Measurements from ENCODE around the gene PSORS1C2. TPM values are rescaled to one million over a fixed set of nuclear protein-coding genes. Genes with fewer than 3 reads are reported as not detected.

The PSORS1C2 gene
- total RNA-seq, 2 donors from 2014 or later, result not detected

- H3K4me1 ChIP-seq, result no peaks in the 10 kb centered on the region
- no peak for TF ChIP-seq CTCF (IDR thresholded peaks at IDR 0.05)
- no peak overlapping the region for H3K27ac ChIP-seq
- no peak overlapping the region for H3K9ac ChIP-seq (ENCODE audit: low read depth in 2 of 2, low read length in 2 of 2)
- H3K27me3 ChIP-seq, result no peaks in the 10 kb centered on the region
- H3K4me3 ChIP-seq, result no peak overlapping the region
- no peaks in the 10 kb centered on the region for H3K36me3 ChIP-seq
- intact Hi-C loops (cut with DNase I), result no loop called here
- DNase-seq, result no peak
- no peaks in the 10 kb centered on the region for H3K9me3 ChIP-seq
Measured at GRCh38 chr6:31140643-31141042, 1.8 kb upstream of the PSORS1C2 start.

GRCh38 chr6:31139599-31139998 lies 733 bp upstream of the PSORS1C2 start:
- no peak for TF ChIP-seq CTCF (IDR thresholded peaks at IDR 0.05)
- Histone ChIP-seq H3K9me3 (no peaks in the 10 kb centered on the region), H3K27ac (no peak overlapping the region), H3K9ac (ENCODE audit: low read depth in 2 of 2, low read length in 2 of 2) (no peak overlapping the region), H3K36me3 (no peaks in the 10 kb centered on the region), H3K4me1 (no peaks in the 10 kb centered on the region), H3K27me3 (no peaks in the 10 kb centered on the region), H3K4me3 (no peak overlapping the region)
- no peak for DNase-seq
- intact Hi-C loops (cut with DNase I), result loop anchor here (2.0 to 5.0 kb wide), 3 partner anchors 53 to 243 kb away; no protein-coding TSS in a partner anchor

- Histone ChIP-seq H3K4me3 (no peak overlapping the region), H3K4me1 (no peaks in the 10 kb centered on the region), H3K27ac (no peak overlapping the region), H3K36me3 (no peaks in the 10 kb centered on the region), H3K27me3 (no peaks in the 10 kb centered on the region), H3K9ac (ENCODE audit: low read depth in 2 of 2, low read length in 2 of 2) (no peak overlapping the region), H3K9me3 (no peaks in the 10 kb centered on the region)
- intact Hi-C loops (cut with DNase I), result loop anchor here (5.0 kb wide), 2 partner anchors 232 to 247 kb away; no protein-coding TSS in a partner anchor
- no peak for DNase-seq
- TF ChIP-seq CTCF (IDR thresholded peaks at IDR 0.05), result no peak
Measured at GRCh38 chr6:31135710-31136109, 3.2 kb downstream of the PSORS1C2 start.

GRCh38 chr6:31132806-31133205 lies 6.1 kb downstream of the PSORS1C2 start:
- Histone ChIP-seq H3K36me3 (no peaks in the 10 kb centered on the region), H3K9ac (ENCODE audit: low read depth in 2 of 2, low read length in 2 of 2) (no peak overlapping the region), H3K4me3 (no peak overlapping the region), H3K9me3 (no peaks in the 10 kb centered on the region), H3K27ac (no peak overlapping the region), H3K27me3 (no peaks in the 10 kb centered on the region), H3K4me1 (no peaks in the 10 kb centered on the region)
- TF ChIP-seq CTCF (IDR thresholded peaks at IDR 0.05), result no peak
- no peak for DNase-seq
- intact Hi-C loops (cut with DNase I), result no loop called here

- TF ChIP-seq CTCF (IDR thresholded peaks at IDR 0.05), result no peak
Measured at GRCh38 chr6:31131595-31131994, 7.3 kb downstream of the PSORS1C2 start.

More at GRCh38 chr6:31131595-31131994, 7.3 kb downstream of the PSORS1C2 start:
- Histone ChIP-seq H3K4me3 (no peak overlapping the region), H3K9ac (ENCODE audit: low read depth in 2 of 2, low read length in 2 of 2) (no peak overlapping the region), H3K4me1 (no peaks in the 10 kb centered on the region), H3K27ac (no peak overlapping the region), H3K9me3 (no peaks in the 10 kb centered on the region), H3K36me3 (no peaks in the 10 kb centered on the region), H3K27me3 (no peaks in the 10 kb centered on the region)
- no peak for DNase-seq
- intact Hi-C loops (cut with DNase I), result no loop called here

Measured in colonic mucosa (tissue), 4 donors.